Hindlimb muscle (tissue), 1 donor: ENCODE results near the gene DACH1. TPM values are rescaled to one million over a fixed set of nuclear protein-coding genes. Genes with fewer than 3 reads are reported as not detected.

Experiments used
- DNase-seq: peaks from one replicate; pipeline ENCODE4 v3.0.0-alpha.2; 2013
- polyA plus RNA-seq: library from polyadenylated mRNA; unstranded; fragments of 120-200 nt; gene quantifications from one replicate; pipeline ENCODE4 v1.2.1, GENCODE V29; 2013; ENCODE audit not compliant: insufficient read length

The DACH1 gene
- polyA plus RNA-seq, 1 donor, result 13.9 TPM

GRCh38 chr13:71481501-71481900 lies 385.5 kb downstream of the DACH1 start:
- no peak for DNase-seq

- no peak for DNase-seq
These were observed 386.0 kb downstream of the DACH1 start for GRCh38 chr13:71481046-71481445.

- DNase-seq, result no peak
These were observed 389.3 kb downstream of the DACH1 start for GRCh38 chr13:71477735-71478134.

GRCh38 chr13:71474936-71475335 lies 392.1 kb downstream of the DACH1 start:
- DNase-seq, result no peak

GRCh38 chr13:71469626-71470025 lies 397.4 kb downstream of the DACH1 start:
- no peak for DNase-seq

GRCh38 chr13:71464686-71465085 lies 402.3 kb downstream of the DACH1 start:
- no peak for DNase-seq

- no peak for DNase-seq
These were observed 405.1 kb downstream of the DACH1 start for GRCh38 chr13:71461892-71462291.

- no peak for DNase-seq
These were observed 406.8 kb downstream of the DACH1 start for GRCh38 chr13:71460211-71460610.

- DNase-seq, result no peak
These were observed 407.3 kb downstream of the DACH1 start for GRCh38 chr13:71459708-71460107.

GRCh38 chr13:71457645-71458044 lies 409.4 kb downstream of the DACH1 start:
- peak; percentile 11 for DNase-seq

GRCh38 chr13:71456136-71456535 lies 410.9 kb downstream of the DACH1 start:
- DNase-seq, result no peak

- no peak for DNase-seq
These were observed 412.5 kb downstream of the DACH1 start for GRCh38 chr13:71454509-71454908.

- DNase-seq, result no peak
These were observed 418.8 kb downstream of the DACH1 start for GRCh38 chr13:71448080-71448630.

- DNase-seq, result no peak
These were observed 429.3 kb downstream of the DACH1 start for GRCh38 chr13:71437704-71438103.

- no peak for DNase-seq
These were observed 436.3 kb downstream of the DACH1 start for GRCh38 chr13:71430681-71431080.

GRCh38 chr13:71417205-71417604 lies 449.8 kb downstream of the DACH1 start:
- no peak for DNase-seq

- no peak for DNase-seq
These were observed 454.8 kb downstream of the DACH1 start for GRCh38 chr13:71412231-71412630.

GRCh38 chr13:71408416-71408815 lies 458.6 kb downstream of the DACH1 start:
- no peak for DNase-seq

- DNase-seq, result no peak
These were observed 467.3 kb downstream of the DACH1 start for GRCh38 chr13:71399631-71400215.

- no peak for DNase-seq
These were observed 470.9 kb downstream of the DACH1 start for GRCh38 chr13:71396149-71396548.

GRCh38 chr13:71395053-71395452 lies 472.0 kb downstream of the DACH1 start:
- DNase-seq, result no peak

- peak; percentile 12 for DNase-seq
These were observed 472.8 kb downstream of the DACH1 start for GRCh38 chr13:71394176-71394575.
